HepG2 (cell line): Measurements from ENCODE around the gene P4HB. TPM values are rescaled to one million over a fixed set of nuclear protein-coding genes. Genes with fewer than 3 reads are reported as not detected.
A peak's percentile ranks its signal among the peaks of the same experiment; 100 is the strongest.

Experiments
- ATAC-seq: fragments of 200-7000 bp; cut with Tn5 transposase; 3 replicates; pipeline ENCODE4 v1.9.1; 2020; ENCODE audit warnings: mild to moderate bottlenecking, moderate library complexity
- BruUV-seq: library from RNA; stranded (reverse); fragments of 400-500 nt; replicated peaks from 2 replicates; lab custom pipeline; 2021; lab: Mats Ljungman, UMichigan
- CTCF ChIA-PET: fragments of 300-600 bp; formaldehyde crosslinking; extraction: SDS; loops from one replicate; lab custom pipeline; 2021; ENCODE audit warnings: low total read pairs, inconsistent platforms, low intra/inter-chr PET ratio; lab: Yijun Ruan, JAX
- POLR2A ChIA-PET: fragments of 350-600 bp; sonication (Branson Sonifier 250); formaldehyde crosslinking; loops from one replicate; lab custom pipeline; 2020; ENCODE audit warnings: antibody characterized with exemption, inconsistent platforms; lab: Yijun Ruan, JAX
- DNase-seq: peaks from one replicate; pipeline ENCODE4 v3.0.0-alpha.2; 2015; ENCODE audit warnings: low spot score
- FAIRE-seq: peaks from 3 replicates; lab custom pipeline; 2011; peaks lifted over from hg19 to GRCh38; lab: Jason Lieb, UNC
- H2AFZ ChIP-seq: one replicate; pipeline ENCODE4 v1.6.1; 2011; ENCODE audit warnings: low read length, inconsistent platforms
- H3K27ac ChIP-seq: fragments of 300-600 bp; 3 replicates; pipeline ENCODE4 v1.8.0; 2011; ENCODE audit warnings: mixed run types, mild to moderate bottlenecking, mixed read lengths, low read length, inconsistent platforms; ENCODE audit not compliant: insufficient read depth; ENCODE audit errors: extremely low read length
- H3K27me3 ChIP-seq, 2 experiments: fragments of 200-600 bp in 1 of 2; 2 replicates in 1 of 2; 3 replicates in 1 of 2; pipeline versions ENCODE4 v1.6.0 to v1.8.0; 2011; ENCODE audit warnings: low read length in 2 of 2, mild to moderate bottlenecking in 2 of 2, moderate library complexity in 2 of 2, inconsistent platforms in 1 of 2; ENCODE audit not compliant: insufficient read depth in 2 of 2, control insufficient read depth in 1 of 2
- H3K36me3 ChIP-seq, 2 experiments: fragments of 200-600 bp in 1 of 2; replicated peaks in 1 of 2; 2 replicates in 1 of 2; 3 replicates in 1 of 2; pipeline versions ENCODE4 v1.5.1 to v1.8.0; 2011; ENCODE audit warnings: low read length in 2 of 2, inconsistent platforms in 1 of 2; ENCODE audit not compliant: insufficient read depth in 2 of 2, control insufficient read depth in 1 of 2
- H3K4me1 ChIP-seq: 2 replicates; pipeline ENCODE4 v1.5.1; 2012; ENCODE audit warnings: low read length, inconsistent platforms; ENCODE audit not compliant: insufficient read depth
- H3K4me2 ChIP-seq: 2 replicates; pipeline ENCODE4 v1.6.0; 2011; ENCODE audit warnings: low read depth, low read length, inconsistent platforms
- H3K4me3 ChIP-seq, 3 experiments: fragments of 200-600 bp in 1 of 3; sonication (generic), shearing (Covaris generic) in 1 of 3; replicated peaks in 1 of 3; 2 replicates each; pipeline ENCODE4 v1.5.1; 2011 to 2016; ENCODE audit warnings: low read length in 3 of 3, inconsistent platforms in 2 of 3, low read depth in 2 of 3, mild to moderate bottlenecking in 2 of 3, control low read depth in 1 of 3, mixed read lengths in 1 of 3; ENCODE audit not compliant: insufficient read depth in 1 of 3
- H3K79me2 ChIP-seq: one replicate; pipeline ENCODE4 v1.6.1; 2011; ENCODE audit warnings: low read length, inconsistent platforms; ENCODE audit not compliant: insufficient read depth
- H3K9ac ChIP-seq: 2 replicates; pipeline ENCODE4 v1.6.0; 2011; ENCODE audit warnings: mild to moderate bottlenecking, low read depth, low read length, inconsistent platforms; ENCODE audit not compliant: insufficient read depth
- H3K9me3 ChIP-seq: 2 replicates; pipeline ENCODE4 v1.5.1; 2012; ENCODE audit warnings: mild to moderate bottlenecking, low read length
- H4K20me1 ChIP-seq: 2 replicates; pipeline ENCODE4 v1.6.0; 2011; ENCODE audit warnings: inconsistent platforms, mild to moderate bottlenecking, low read length, moderate library complexity; ENCODE audit not compliant: insufficient read depth
- ATM ChIP-seq: fragments of 450-650 bp; IDR thresholded peaks from 2 replicates; pipeline ENCODE4 v1.7.1; 2017; ENCODE audit warnings: mild to moderate bottlenecking, borderline replicate concordance
- BCLAF1 ChIP-seq: fragments of 450-650 bp; IDR thresholded peaks from 2 replicates; pipeline ENCODE4 v1.6.1; 2017; ENCODE audit warnings: mild to moderate bottlenecking
- ERF ChIP-seq: IDR thresholded peaks from 2 replicates; pipeline ENCODE4 v1.6.1; 2018; ENCODE audit warnings: missing biosample characterization, missing genetic modification reagents
- FOXK1 ChIP-seq: sonication (generic); formaldehyde crosslinking; IDR thresholded peaks from 2 replicates; pipeline ENCODE4 v1.4.0; 2020; ENCODE audit warnings: low read depth, missing genetic modification reagents, borderline replicate concordance
- HNRNPL ChIP-seq: fragments of 200-400 bp; formaldehyde crosslinking; IDR thresholded peaks from 2 replicates; pipeline ENCODE4 v1.6.1; 2017; ENCODE audit warnings: mild to moderate bottlenecking, low read depth, low read length
- MTF1 ChIP-seq: sonication (generic); formaldehyde crosslinking; IDR thresholded peaks from 2 replicates; pipeline ENCODE4 v1.5.0; 2020; ENCODE audit warnings: missing genetic modification reagents
- SAFB2 ChIP-seq: sonication (generic); formaldehyde crosslinking; IDR thresholded peaks from 2 replicates; pipeline ENCODE4 v1.5.1; 2020; ENCODE audit warnings: missing genetic modification reagents, low read depth, mild to moderate bottlenecking, borderline replicate concordance
- SIN3B ChIP-seq: fragments of 150-350 bp; IDR thresholded peaks from 2 replicates; pipeline ENCODE4 v1.6.1; 2014; ENCODE audit warnings: low read length
- SYNCRIP ChIP-seq: fragments of 200-400 bp; formaldehyde crosslinking; IDR thresholded peaks from 2 replicates; pipeline ENCODE4 v1.6.1; 2018; ENCODE audit warnings: mild to moderate bottlenecking, low read depth, low read length; ENCODE audit not compliant: insufficient read depth
- ZBTB14 ChIP-seq: sonication (generic); formaldehyde crosslinking; IDR thresholded peaks from 2 replicates; pipeline ENCODE4 v1.4.0; 2020; ENCODE audit warnings: missing genetic modification reagents
- ZFP91 ChIP-seq: sonication (generic); formaldehyde crosslinking; IDR thresholded peaks from 2 replicates; pipeline ENCODE4 v1.9.0; 2022; ENCODE audit warnings: missing genetic modification reagents, mild to moderate bottlenecking, borderline replicate concordance
- ZMYM4 ChIP-seq: sonication (generic); formaldehyde crosslinking; IDR thresholded peaks from 2 replicates; pipeline ENCODE4 v1.8.1; 2023; ENCODE audit warnings: mild to moderate bottlenecking, missing genetic modification reagents
- ZNF629 ChIP-seq: sonication (generic); formaldehyde crosslinking; conservative IDR thresholded peaks from 2 replicates; pipeline ENCODE4 v1.5.0; 2020; ENCODE audit warnings: missing genetic modification reagents
- ZSCAN9 ChIP-seq: IDR thresholded peaks from 2 replicates; pipeline ENCODE4 v1.6.1; 2016; ENCODE audit warnings: borderline replicate concordance
- WGBS: methylation state at CpG from one replicate; pipeline ENCODE4 v1.1.6; 2017; ENCODE audit warnings: low lambda C conversion rate; 5-methylcytosine and 5-hydroxymethylcytosine counted together
- in situ Hi-C: cut with HindIII; loops from 2 replicates; pipeline ENCODE4 v1.10.0; 2017; ENCODE audit warnings: low pct_unique_long_range_greater_than_20kb; ENCODE audit not compliant: extremely low pct_ligation_motif_present
- intact Hi-C: fragments of 100-400 bp; cut with micrococcal nuclease; formaldehyde crosslinking; loops from one replicate; pipeline ENCODE4 v1.10.0; 2022; ENCODE audit not compliant: unreplicated experiment
- polyA plus RNA-seq, 8 experiments: library from polyadenylated mRNA; depleted of rRNA in 3 of 8; stranded (reverse) in 7 of 8; unstranded in 1 of 8; fragments of >200 nt; fragmentation: Illumina TruSeq in 4 of 8; extraction: Trizol in 4 of 8; gene quantifications; 2 replicates each; pipeline versions ENCODE4 v1.2.1 to v1.2.3, GENCODE V29; 2011 to 2016; ENCODE audit warnings: low read depth in 4 of 8, missing spikeins in 1 of 8, mixed read lengths in 1 of 8; ENCODE audit not compliant: insufficient read depth in 1 of 8
- total RNA-seq, 5 experiments: library from RNA; depleted of rRNA; stranded (reverse); fragments of >200 nt; fragmentation: Illumina TruSeq; extraction: Trizol; gene quantifications; 2 replicates each; pipeline ENCODE4 v1.2.3, GENCODE V29; 2016; ENCODE audit warnings: low read depth in 1 of 5
- TF ChIP-seq, protein P1 (sequence below): sonication (generic); formaldehyde crosslinking; conservative IDR thresholded peaks from 2 replicates; pipeline ENCODE4 v1.8.0; 2022; ENCODE audit warnings: mild to moderate bottlenecking, moderate library complexity, missing genetic modification reagents
- TF ChIP-seq, protein P2 (sequence below): IDR thresholded peaks from 2 replicates; pipeline ENCODE4 v1.6.1; 2012; ENCODE audit warnings: inconsistent platforms

Gene P4HB
- total and polyA plus RNA-seq, 2 of the 13 experiments (the other 11 are each of a cell fraction or from before 2014, with no cell fraction given): 185 to 782 TPM

DNA sequence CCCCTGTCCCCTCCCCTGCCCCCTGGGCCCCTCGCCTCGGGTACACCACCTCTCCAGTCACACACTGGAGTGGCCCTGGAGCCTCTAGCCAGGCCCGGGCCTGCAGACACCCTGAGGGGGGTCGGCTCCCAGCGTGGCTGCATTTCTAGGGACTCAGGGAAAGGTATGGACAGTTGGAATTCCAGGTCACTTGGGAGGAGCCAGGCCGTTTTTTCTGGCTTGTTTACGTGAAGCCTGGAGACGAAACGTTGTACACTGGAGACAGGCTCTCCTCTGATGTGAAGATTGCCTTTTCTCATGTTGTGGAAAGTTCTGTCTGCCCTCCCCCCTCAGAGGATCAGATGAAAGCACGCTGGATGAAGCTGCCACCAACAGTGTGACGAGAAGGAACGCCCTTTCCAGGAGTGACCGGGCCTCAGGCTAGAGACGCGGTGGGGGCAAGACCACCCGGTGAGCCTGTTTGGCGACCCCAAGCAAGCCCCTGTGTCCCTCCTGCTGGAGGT, 21.5 kb downstream of the P4HB start (continued):
- TF ChIP-seq, protein P1, sequence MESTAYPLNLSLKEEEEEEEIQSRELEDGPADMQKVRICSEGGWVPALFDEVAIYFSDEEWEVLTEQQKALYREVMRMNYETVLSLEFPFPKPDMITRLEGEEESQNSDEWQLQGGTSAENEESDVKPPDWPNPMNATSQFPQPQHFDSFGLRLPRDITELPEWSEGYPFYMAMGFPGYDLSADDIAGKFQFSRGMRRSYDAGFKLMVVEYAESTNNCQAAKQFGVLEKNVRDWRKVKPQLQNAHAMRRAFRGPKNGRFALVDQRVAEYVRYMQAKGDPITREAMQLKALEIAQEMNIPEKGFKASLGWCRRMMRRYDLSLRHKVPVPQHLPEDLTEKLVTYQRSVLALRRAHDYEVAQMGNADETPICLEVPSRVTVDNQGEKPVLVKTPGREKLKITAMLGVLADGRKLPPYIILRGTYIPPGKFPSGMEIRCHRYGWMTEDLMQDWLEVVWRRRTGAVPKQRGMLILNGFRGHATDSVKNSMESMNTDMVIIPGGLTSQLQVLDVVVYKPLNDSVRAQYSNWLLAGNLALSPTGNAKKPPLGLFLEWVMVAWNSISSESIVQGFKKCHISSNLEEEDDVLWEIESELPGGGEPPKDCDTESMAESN (CRISPR knock-in tag): no peak
- no peak for TF ChIP-seq ZNF629 (CRISPR knock-in tag)
- TF ChIP-seq BCLAF1: no peak
- TF ChIP-seq ERF: no peak
- TF ChIP-seq, all 625 proteins: peak for 2

DNA sequence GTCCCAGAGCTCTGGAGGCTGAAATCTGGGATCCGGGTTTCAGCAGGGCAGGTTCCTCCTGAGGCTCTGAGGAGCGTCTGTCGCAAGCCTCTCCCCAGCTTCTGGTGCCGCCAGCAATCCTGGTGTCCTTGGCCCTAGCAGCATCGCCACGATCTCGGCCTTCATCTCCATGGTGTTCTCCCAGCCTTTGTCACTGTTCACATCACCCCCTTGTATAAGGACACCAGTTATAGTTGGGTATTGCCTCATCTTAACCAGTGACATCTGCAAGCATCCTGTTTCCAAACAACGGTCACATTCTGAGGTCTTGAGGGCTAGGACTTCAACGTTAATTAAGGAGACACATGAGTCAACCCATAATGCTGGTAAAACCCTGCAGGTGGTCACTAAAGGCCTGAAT, 22.7 kb downstream of the P4HB start:
- peak; percentile 71 for DNase-seq
- no peak overlapping the region for H3K27ac ChIP-seq
- intact Hi-C loops: no loop called here
- no TSS peak for BruUV-seq
- no peak for ATAC-seq
- in situ Hi-C loops: no loop called here
- 3% methylated on average over 8 of the region's 9 CpGs for WGBS
- H3K9ac ChIP-seq: no peak overlapping the region
- peak overlapping the region; percentile 28 for H3K4me2 ChIP-seq
- H3K27me3 ChIP-seq: no peaks in the 10 kb centered on the region; a peak in 1 of 5 replicates
- H3K79me2 ChIP-seq: no peaks in the 10 kb centered on the region
- ChIA-PET POLR2A (interaction anchor here (0.7 to 8.9 kb wide), 8 partner anchors 14 to 166 kb away, joined by 3 to 40 read pairs (median 4); partner anchors contain the start of gene P4HB), CTCF (no interaction called here)
- no peaks in the 10 kb centered on the region for H3K9me3 ChIP-seq
- H4K20me1 ChIP-seq: no peaks in the 10 kb centered on the region; the same call in 1 of the 2 replicates
- peaks cover 0 to 1% of the 10 kb centered on the region in 2 experiments; a peak in 1 of 5 replicates for H3K36me3 ChIP-seq
- no peak overlapping the region for H2AFZ ChIP-seq
- H3K4me1 ChIP-seq: peaks cover 69% of the 10 kb centered on the region
- H3K4me3 ChIP-seq: no peak overlapping the region
- peak; percentile 42 for FAIRE-seq
- TF ChIP-seq ZSCAN9 (CRISPR knock-in tag): no peak
- TF ChIP-seq SYNCRIP: no peak
- no peak for TF ChIP-seq SAFB2 (CRISPR knock-in tag)
- no peak for TF ChIP-seq ATM
- TF ChIP-seq ZBTB14 (CRISPR knock-in tag): no peak
- no peak for TF ChIP-seq HNRNPL
- TF ChIP-seq MTF1 (CRISPR knock-in tag): no peak
- TF ChIP-seq FOXK1: no peak
- no peak for TF ChIP-seq SIN3B
- 0 out of 2 replicates have a peak, but pooled peaks have one; percentile 35 for TF ChIP-seq ZFP91 (CRISPR knock-in tag)
- TF ChIP-seq, protein P2, sequence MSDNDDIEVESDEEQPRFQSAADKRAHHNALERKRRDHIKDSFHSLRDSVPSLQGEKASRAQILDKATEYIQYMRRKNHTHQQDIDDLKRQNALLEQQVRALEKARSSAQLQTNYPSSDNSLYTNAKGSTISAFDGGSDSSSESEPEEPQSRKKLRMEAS: no peak
- no peak for TF ChIP-seq ZMYM4
